HK-2 (cell line): ENCODE measurements around the gene DKKL1.

Experiments
- DNase-seq: peaks from one replicate; pipeline ENCODE4 v3.0.0-alpha.2; 2018; ENCODE audit not compliant: unreplicated experiment

DKKL1 gene

GRCh38 chr19:49396738-49397505 lies 33.2 kb downstream of the DKKL1 start:
- no peak for DNase-seq

DNA sequence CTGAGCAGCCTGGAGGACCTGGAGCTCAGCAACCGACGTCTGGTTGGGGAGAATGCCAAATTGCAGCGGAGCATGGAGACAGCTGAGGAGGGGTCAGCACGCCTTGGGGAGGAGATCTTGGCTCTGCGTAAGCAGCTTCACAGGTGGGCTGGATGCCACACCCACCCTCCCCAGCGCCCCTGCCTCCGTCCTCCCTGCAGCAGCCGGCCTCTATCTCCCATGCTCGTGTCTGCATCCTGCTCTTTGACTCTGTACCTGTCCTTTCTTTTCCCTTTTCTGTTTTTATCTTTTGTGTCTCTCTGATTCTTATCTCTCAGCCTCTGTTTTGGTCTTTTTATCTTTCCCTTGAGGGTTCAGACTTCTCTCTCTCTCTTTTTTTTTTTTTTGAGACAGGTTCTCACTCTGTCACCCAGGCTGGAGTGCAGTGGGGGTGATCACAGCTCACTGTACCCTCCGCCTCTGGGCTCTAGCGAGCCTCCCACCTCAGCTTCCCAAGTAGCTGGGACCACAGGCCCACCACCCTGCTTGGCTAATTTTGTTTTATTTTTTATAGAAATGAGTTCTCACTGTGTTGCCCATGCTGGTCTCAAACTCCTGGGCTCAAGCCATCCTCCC lies 34.4 kb downstream of the DKKL1 start:
- no peak for DNase-seq

- DNase-seq, result no peak
Observed at GRCh38 chr19:49398931-49399330, 35.3 kb downstream of the DKKL1 start.

DNA sequence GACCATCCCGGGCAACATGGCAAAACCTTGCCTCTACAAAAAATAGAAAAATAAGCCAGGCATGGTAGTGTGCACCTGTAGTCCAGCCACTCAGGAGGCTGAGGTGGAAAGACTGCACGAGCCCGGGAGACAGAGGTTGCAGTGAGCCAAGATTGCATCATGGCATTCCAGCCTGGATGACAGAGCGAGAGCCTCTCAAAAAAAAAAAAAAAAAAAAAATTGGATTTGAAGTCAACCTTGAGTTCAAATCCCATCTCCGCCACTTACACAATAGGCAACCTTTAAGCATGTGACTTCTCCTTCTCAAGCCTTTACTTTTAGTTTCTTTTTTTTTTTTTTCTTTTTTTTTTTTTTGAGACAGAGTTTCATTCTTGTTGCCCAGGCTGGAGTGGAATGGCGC lies 36.4 kb downstream of the DKKL1 start:
- DNase-seq, result no peak

GRCh38 chr19:49403404-49404187 lies 39.9 kb downstream of the DKKL1 start:
- DNase-seq, result no peak

GRCh38 chr19:49407079-49407478 lies 43.4 kb downstream of the DKKL1 start:
- no peak for DNase-seq

DNA sequence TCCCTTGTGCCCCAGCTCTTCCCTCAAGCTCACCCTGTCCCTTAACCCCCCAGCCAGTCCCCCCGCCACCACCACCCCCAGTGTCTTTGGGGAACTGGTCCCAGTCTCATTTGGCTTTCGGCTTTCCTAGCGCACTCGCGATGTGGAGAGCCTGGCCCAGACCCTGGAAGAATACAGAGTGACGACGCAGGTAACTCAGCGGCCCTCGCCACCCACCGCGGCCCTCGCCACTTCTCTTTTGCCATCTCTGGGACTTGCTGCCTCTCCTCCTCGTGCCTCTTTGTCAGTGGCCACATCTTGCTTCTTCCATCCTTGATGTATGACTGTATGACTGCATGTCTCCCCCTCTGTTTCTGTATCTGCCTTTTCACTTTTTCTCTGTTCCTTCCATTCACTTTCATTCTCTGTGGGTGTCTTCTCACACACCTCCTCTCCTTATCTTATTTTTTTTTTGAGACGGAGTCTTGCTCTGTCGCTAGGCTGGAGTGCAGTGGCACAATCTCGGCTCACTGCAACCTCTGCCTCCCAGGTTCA lies 43.9 kb downstream of the DKKL1 start:
- DNase-seq, result no peak

- DNase-seq, result peak; percentile 71
Observed at GRCh38 chr19:49408816-49409440, 45.3 kb downstream of the DKKL1 start.

DNA sequence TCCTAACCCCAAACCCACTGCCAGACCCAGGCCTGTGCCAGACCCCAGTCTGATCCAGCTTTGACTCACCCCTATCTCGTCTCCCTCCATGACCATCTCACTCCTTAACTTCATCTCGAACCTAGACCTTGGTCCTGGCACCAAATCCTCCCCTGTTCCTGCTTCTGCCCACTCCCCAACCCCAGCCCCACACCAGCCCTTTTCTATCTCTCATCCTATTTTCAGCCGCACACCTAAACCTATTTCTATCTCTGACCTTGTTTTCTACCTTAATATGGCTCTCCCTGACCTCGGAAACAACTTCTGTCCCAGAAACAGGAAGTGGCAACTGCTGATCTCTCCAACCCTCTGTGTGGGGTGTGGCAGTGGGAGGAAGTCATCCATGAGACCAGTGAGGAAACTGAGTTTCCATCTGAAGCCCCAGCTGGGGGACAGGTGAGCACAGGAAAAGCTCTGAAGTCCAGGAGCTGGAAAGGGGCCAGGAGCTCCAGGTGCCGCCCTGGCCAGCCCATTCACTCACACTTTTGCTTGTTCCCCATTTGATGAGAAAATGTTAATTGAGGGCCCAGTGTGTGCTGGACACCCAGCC lies 45.9 kb downstream of the DKKL1 start:
- DNase-seq, result no peak

DNA sequence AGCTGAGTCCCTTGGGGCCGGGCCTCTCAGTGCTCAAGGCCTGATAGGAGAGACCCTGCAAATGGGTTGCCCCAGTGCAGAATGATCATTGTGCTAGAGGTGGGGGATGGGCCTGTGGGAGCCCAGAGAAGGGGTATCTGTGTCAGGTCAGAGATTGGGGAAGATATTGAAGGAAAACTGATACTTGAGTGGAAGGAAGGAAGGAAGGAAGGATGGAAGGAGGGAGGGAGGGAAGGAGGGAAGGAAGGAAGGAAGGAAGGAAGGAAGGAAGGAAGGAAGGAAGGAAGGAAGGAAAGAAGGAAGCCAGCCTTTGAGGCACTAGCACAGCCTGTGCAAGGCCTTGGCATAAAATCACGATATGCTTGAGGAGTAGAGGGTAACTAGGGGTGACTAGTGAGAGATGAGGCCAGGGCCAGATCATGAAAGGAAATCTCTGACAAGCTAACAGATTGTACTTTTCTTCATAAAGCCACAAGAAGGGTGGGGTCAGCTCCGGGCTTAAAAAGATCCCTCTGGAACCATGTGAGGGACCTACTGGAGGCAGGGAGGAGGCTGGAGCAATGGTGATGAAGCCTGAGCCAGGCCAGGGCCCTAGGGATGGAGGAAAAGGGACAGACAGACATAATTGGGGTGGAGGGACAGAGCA lies 48.1 kb downstream of the DKKL1 start:
- DNase-seq, result no peak

GRCh38 chr19:49413348-49413747 lies 49.7 kb downstream of the DKKL1 start:
- DNase-seq, result no peak

DNA sequence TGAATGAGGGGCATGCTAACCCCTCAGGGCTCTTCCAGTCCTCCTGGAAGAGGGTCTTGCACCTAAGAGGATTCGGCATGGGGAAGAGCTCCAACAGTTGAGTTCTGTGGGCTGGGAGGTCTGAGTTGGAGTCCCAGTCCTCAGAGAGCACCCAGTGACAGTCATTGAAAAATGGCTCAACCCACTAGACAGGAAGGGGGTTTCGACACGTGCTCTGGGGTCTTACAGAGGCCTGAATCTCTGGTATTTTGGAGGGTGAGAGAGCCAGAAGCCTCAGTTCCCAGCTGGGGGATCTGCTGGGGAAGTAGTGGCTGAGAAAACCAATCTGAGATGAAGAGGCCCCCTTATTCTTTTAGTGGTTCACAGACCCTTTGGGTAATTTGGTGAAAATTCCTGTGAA lies 50.6 kb downstream of the DKKL1 start:
- no peak for DNase-seq

DNA sequence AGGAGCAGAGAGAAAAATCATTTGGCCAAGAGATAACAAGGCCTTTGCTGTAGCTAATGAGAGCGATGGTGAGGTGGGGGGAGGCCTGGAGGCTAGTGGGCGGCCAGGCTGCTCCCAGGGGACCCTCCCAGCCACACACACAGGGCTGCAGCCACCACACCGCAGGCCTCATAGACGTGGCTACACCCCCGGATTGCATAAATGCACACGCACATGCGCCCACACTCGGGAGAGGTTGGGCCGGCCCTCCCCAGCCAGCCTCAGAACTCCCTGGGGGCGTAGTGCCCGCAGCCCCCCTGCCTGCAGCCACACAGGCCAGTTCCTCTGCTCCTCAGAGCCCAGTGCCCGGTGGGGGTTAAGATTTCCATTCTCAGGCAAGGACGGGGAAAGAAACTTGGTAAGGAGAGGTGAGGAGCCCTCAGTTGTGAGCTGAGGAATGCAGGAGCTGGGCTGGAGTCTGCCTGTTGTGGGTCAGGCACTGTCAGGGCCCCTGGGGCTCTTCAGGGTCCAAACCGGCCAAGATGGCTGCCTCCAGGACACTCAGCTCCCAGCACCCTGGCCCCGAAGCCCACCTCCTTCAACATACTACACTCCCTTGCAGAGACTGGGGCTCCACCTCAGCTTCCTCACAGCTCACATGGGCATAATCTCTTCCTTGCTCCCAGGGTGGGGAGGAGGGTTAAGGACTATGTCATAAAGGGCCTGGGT lies 51.6 kb downstream of the DKKL1 start:
- DNase-seq, result no peak

DNA sequence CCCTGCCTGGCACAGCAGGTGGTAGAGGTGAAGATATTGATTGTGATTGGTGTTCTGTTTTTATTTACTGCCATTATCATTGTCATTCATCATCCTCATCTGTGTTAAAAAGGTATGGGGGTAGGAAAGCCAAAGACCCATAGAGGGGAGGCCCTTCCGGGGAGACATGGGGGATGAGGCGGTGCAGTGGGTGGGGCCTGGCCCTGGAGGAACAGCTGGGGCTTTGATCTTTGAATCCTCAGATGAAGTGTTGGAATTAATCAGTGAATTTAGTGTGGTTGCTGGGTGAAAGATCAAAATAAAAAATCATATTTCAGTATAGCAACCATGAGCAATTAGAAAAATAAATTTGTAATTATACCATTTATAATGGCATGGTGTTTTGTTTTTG lies 52.1 kb downstream of the DKKL1 start:
- no peak for DNase-seq

GRCh38 chr19:49417088-49417487 lies 53.4 kb downstream of the DKKL1 start:
- DNase-seq, result no peak

- no peak for DNase-seq
Observed at GRCh38 chr19:49418511-49418910, 54.8 kb downstream of the DKKL1 start.

- DNase-seq, result no peak
Observed at GRCh38 chr19:49419173-49419572, 55.5 kb downstream of the DKKL1 start.

GRCh38 chr19:49420227-49420626 lies 56.5 kb downstream of the DKKL1 start:
- no peak for DNase-seq

- no peak for DNase-seq
Observed at GRCh38 chr19:49421039-49421877, 57.6 kb downstream of the DKKL1 start.

DNA sequence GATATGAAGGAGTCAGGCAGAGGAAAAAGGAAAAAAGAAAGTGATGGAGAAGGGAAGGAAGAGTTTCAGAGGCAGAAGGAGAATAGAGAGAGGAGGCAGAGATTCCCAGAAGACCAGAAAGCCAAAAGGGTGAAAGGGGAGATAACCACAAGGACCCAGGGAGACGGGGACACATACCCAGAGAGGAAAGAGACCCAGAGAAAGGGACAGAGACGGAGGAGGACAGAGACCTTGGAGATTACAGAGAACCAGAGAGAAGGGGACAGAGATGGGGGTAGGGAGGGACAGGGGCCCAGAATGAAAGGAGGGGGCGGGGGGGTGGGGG lies 58.2 kb downstream of the DKKL1 start:
- DNase-seq, result no peak
